ENCODE results near the gene FADS2. TPM values are rescaled to one million over a fixed set of nuclear protein-coding genes. Genes with fewer than 3 reads are reported as not detected.
A peak's percentile ranks its signal among the peaks of the same experiment; 100 is the strongest.

The FADS2 gene
- total RNA-seq, 4 donors from 2014 or later = 130 to 455 (median 327) TPM

DNA sequence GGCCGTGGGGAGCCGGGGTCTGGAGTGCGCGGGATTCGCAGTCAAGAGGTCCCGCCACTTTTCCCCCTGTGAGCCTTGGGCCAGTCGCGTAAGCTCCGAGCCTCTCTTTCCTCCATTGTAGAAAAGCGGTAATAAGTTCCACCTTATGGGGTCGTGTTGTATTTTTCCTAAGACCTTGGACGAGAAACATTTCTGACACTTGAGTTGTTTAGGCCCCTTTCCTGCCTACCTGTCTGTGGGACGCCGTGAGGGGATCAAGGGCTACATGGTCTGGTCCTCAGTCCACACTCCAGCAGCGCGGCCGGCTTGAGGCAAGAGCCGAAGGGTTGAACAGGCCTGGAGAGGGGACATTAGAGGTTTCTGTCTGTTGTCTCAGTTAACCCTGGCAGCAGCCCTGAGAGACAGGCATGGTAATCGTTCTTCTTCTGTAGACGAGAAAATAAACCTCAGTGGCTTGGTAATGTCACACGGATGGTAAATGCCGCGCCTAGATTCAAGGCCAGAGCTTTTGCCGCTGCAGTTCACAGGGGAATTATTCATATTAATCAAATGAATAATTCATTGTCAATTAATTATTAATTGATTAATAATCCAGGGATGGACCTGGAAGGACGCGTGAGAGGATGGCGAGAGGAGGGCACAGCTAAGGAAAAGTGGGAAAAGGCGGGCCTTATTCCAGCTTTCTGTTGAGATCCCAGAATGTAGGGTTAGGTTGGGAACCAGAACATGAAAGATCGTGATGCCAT is 34.8 kb upstream of the FADS2 start:
- DNase-seq (ENCODE audit: low spot score in 2 of 2) = no peak
- Histone ChIP-seq H3K27ac (peak overlapping the region; percentile 94), H3K27me3 (no peaks in the 10 kb centered on the region), H3K4me3 (peak overlapping the region; percentile 68), H3K36me3 (peaks cover 32% of the 10 kb centered on the region), H3K9me3 (no peaks in the 10 kb centered on the region), H3K4me1 (peaks cover 32% of the 10 kb centered on the region)
- WGBS = 3% methylated on average over 26 of the region's 29 CpGs
- no peak for TF ChIP-seq EP300 (IDR thresholded peaks at IDR 0.05)
- TF ChIP-seq POLR2AphosphoS5 (IDR thresholded peaks at IDR 0.05) = no peak
- no peak for TF ChIP-seq POLR2A (IDR thresholded peaks at IDR 0.05)
- TF ChIP-seq, protein P1, sequence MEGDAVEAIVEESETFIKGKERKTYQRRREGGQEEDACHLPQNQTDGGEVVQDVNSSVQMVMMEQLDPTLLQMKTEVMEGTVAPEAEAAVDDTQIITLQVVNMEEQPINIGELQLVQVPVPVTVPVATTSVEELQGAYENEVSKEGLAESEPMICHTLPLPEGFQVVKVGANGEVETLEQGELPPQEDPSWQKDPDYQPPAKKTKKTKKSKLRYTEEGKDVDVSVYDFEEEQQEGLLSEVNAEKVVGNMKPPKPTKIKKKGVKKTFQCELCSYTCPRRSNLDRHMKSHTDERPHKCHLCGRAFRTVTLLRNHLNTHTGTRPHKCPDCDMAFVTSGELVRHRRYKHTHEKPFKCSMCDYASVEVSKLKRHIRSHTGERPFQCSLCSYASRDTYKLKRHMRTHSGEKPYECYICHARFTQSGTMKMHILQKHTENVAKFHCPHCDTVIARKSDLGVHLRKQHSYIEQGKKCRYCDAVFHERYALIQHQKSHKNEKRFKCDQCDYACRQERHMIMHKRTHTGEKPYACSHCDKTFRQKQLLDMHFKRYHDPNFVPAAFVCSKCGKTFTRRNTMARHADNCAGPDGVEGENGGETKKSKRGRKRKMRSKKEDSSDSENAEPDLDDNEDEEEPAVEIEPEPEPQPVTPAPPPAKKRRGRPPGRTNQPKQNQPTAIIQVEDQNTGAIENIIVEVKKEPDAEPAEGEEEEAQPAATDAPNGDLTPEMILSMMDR (IDR thresholded peaks at IDR 0.05) = no peak

DNA sequence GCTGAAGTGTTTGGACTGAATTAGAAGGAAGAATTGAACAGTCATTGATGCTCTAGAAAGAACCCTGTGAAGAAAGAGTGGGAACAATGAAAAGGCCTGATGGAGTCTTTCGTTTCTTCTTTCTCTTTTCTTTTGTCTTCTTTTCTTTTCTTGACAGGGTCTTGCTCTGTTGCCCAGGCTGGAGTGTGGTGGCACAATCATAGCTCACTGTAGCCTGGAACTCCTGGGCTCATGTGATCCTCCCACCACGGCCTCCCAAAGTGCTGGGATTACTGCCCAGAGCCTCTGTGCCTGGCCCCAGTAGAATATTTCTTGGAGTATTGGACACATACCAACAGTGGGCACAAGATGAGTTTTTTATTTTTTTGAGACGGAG is 34.3 kb upstream of the FADS2 start:
- WGBS = 53% methylated on average over 3 of the region's 3 CpGs
- H3K9me3 ChIP-seq = no peaks in the 10 kb centered on the region
- H3K4me1 ChIP-seq = peaks cover 32% of the 10 kb centered on the region
- no peaks in the 10 kb centered on the region for H3K27me3 ChIP-seq
- peaks cover 27% of the 10 kb centered on the region for H3K36me3 ChIP-seq
- no peak overlapping the region for H3K27ac ChIP-seq
- TF ChIP-seq POLR2A (IDR thresholded peaks at IDR 0.05) (no peak), POLR2AphosphoS5 (IDR thresholded peaks at IDR 0.05) (no peak), EP300 (IDR thresholded peaks at IDR 0.05) (no peak)
- TF ChIP-seq, protein P1 (IDR thresholded peaks at IDR 0.05) = no peak
- H3K4me3 ChIP-seq = no peak overlapping the region
- no peak for DNase-seq (ENCODE audit: low spot score in 2 of 2)

DNA sequence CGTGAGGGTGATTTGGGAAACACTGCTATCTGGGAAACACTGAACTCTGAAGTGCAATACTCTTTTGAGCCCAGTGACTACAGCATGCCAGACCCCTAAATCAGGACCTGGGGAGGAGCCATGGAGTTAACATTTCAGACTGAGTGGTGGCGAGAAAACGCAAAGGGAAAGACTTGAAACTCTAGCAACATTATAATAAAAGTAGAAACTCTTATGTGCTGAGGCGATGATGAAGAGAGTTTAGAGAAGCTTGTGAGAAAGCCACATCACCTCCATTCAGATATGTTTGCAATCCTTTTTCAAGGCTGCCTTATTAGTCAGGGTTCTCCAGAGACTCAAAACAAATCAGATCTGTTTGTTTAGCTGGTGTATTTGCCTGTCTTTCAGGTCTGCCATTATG is 33.5 kb upstream of the FADS2 start:
- no peak for DNase-seq (ENCODE audit: low spot score in 2 of 2)
- WGBS = 91% methylated on average over 4 of the region's 4 CpGs

DNA sequence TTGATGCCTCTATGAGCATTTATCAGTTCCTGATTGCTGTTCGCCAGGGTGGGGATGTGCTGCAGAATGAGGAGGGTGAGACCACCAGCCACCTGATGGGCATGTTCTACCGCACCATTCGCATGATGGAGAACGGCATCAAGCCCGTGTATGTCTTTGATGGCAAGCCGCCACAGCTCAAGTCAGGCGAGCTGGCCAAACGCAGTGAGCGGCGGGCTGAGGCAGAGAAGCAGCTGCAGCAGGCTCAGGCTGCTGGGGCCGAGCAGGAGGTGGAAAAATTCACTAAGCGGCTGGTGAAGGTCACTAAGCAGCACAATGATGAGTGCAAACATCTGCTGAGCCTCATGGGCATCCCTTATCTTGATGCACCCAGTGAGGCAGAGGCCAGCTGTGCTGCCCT is 32.6 kb upstream of the FADS2 start:
- H3K4me1 ChIP-seq = peaks cover 32% of the 10 kb centered on the region

More for the DNA sequence above, 33.5 kb upstream of the FADS2 start:
- Histone ChIP-seq H3K36me3 (peaks cover 19% of the 10 kb centered on the region), H3K4me3 (no peak overlapping the region), H3K27me3 (no peaks in the 10 kb centered on the region), H3K27ac (no peak overlapping the region), H3K9me3 (no peaks in the 10 kb centered on the region), H3K4me1 (peaks cover 32% of the 10 kb centered on the region)
- TF ChIP-seq POLR2A (IDR thresholded peaks at IDR 0.05) = no peak
- TF ChIP-seq, protein P1 (IDR thresholded peaks at IDR 0.05) = no peak
- no peak for TF ChIP-seq EP300 (IDR thresholded peaks at IDR 0.05)
- no peak for TF ChIP-seq POLR2AphosphoS5 (IDR thresholded peaks at IDR 0.05)

More for the DNA sequence above, 32.6 kb upstream of the FADS2 start:
- no peak overlapping the region for H3K27ac ChIP-seq
- TF ChIP-seq POLR2AphosphoS5 (IDR thresholded peaks at IDR 0.05) (no peak), EP300 (IDR thresholded peaks at IDR 0.05) (no peak), POLR2A (IDR thresholded peaks at IDR 0.05) (no peak)
- TF ChIP-seq, protein P1 (IDR thresholded peaks at IDR 0.05) = no peak
- 86% methylated on average over 12 of the region's 12 CpGs for WGBS
- DNase-seq (ENCODE audit: low spot score in 2 of 2) = no peak
- no peaks in the 10 kb centered on the region for H3K27me3 ChIP-seq
- H3K4me3 ChIP-seq = no peak overlapping the region
- H3K36me3 ChIP-seq = peaks cover 10% of the 10 kb centered on the region
- H3K9me3 ChIP-seq = no peaks in the 10 kb centered on the region
